Measurements from ENCODE around the gene ZBTB7A.
A peak's percentile ranks its signal among the peaks of the same experiment; 100 is the strongest.
"Not testable (repeated sequence)": the region's sequence is repeated elsewhere in the genome, so short reads cannot be mapped to it uniquely, and the experiment has no call there.

The ZBTB7A gene

DNA sequence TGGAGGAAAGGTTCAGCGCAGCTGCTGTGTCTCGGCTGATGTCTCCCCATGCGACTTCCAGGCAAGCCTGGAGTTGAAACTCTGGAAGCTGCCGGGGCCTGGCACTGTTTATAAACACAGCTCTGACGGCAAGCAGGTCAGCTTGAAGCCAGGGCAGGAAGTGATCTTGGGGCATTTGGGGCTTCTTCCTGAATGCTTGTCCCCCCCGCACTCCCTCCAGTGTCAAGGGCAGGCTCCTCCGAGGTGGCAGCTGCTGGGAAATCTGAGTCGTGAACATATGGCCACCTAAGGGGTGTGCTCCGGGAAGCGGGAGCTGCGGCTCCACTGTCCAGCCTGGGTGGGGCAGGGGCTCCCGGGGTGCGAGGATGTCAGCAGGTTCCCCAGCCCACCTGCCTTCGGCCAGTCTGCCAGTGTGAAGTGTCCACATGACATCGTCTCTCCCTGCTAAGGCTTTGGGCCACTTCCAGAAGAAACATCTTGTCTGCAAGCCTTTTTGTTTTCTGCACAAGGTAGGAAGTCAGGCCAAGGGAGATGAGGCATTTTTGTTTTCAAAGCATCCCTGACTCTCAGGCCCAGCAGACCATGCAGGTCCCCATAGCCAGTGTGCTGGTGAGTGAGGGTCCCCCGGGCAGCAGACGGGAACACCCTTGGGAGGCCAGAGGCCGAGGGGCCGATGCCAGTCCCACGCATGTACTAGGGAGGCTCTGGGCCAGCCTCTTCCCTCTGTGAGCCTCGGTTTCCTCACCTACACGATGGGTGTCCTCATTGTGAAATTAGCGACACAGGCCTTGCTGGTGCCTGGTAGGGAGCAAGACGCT lies 56.5 kb downstream of the ZBTB7A start:
- Histone ChIP-seq H3K27me3 (ENCODE audit: control insufficient read depth in 5 of 5, insufficient read depth in 4 of 5, low read length in 5 of 5) (no peaks in the 10 kb centered on the region), H3K9me3 (ENCODE audit: control insufficient read depth in 5 of 5, low read length in 5 of 5) (no peaks in the 10 kb centered on the region), H3K9ac (ENCODE audit: low read length in 5 of 5) (peak overlapping the region in 3 of 5 donors; percentile 16 to 86 (median 29)), H3K36me3 (ENCODE audit: control insufficient read depth in 5 of 5, insufficient read depth in 5 of 5, low read length in 5 of 5) (peaks cover 0 to 33% (median 26%) of the 10 kb centered on the region in 5 donors), H3K4me3 (ENCODE audit: low read depth in 1 of 5, low read length in 5 of 5) (no peak overlapping the region), H3K27ac (ENCODE audit: low read depth, low read length) (no peak overlapping the region), H3K4me1 (ENCODE audit: control insufficient read depth in 5 of 5, insufficient read depth in 5 of 5, low read length in 5 of 5) (peaks cover 6 to 63% (median 54%) of the 10 kb centered on the region in 5 donors)

DNA sequence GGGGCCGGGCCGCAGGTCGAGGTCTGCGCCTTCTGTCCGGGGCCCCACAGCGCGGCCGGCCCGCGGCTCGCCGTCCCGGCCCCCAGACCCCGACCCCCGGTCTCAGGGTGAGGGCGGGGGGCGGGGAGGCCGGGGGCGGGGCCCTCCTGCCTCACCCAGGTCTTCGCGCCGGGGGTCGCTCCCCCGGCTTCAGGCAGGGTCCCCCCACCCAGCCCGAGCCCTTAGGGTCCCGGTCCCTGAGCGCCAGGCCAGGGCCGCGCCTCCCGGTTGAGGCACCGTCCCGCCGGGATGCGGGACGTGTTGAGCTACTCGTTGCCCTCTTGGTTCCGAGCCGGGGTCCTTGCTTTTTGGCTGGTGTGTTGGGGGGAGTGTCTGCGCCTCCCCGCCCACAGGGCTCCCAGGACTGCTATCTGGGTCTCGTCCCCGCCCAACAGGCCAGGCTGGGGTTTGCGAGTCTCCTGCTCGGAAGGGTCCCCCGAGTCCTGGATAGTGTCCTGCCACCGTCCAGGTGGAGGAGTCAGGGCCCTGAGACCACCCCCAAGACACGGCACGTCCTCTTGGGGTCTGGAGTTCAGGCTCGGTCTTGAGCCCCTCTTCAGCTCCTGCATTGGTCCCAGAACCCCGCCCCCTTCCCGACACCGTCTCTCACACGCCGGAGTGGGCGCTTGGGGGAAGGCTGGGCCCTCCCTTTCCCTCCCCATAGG lies 58.7 kb downstream of the ZBTB7A start:
- H3K27ac ChIP-seq (ENCODE audit: low read depth, low read length), result peak overlapping the region; percentile 37

DNA sequence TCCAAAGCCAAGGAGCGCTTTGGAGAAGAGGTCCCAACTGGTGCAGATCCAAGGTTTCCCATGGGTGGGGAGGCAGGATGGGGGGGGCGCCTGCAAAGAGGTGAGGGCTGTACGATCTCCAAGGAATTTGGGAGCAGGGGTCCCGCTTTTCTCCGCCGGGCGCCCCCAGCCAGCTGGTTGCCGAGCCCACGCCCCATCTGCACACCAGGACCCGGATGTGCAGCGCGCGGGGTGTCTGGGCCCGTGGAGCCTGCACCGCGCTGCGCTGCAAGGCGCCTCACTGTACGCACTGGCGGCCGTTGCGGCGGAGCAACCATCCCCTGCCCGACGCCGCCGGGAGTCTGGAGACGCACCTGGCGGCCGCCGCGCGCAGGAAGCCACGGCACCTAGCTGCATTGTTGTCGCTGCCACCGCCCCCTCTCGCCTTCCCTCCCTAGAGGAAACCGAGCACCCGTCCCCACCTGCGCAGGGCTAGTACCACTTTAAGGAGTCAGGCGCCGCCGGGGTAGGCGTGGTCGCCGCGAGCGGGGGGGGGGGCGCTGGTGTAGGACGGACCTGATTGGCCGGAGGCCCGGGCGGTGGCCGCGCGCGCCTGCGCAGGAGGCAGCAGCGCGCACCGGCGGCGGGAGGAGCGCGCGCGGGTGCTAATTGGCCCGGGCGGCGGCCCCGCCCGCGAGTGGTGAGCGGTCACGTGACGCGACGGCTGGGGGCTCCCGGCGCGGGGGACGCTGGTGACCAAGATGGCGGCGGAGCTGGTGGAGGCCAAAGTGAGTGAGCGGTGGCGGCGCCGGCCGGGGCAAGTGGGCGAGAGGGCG lies 59.5 kb downstream of the ZBTB7A start, which contains the start of gene PIAS4:
Gene PIAS4, plus strand, starts transcription at position 716 of the 815 bp plus-strand sequence. Its CDS starts 25 bp downstream, at position 741.
- no peaks in the 10 kb centered on the region for H3K27me3 ChIP-seq (ENCODE audit: control insufficient read depth in 5 of 5, insufficient read depth in 4 of 5, low read length in 5 of 5)
- peak within 1 kb of the TSS; percentile 68 to 86 (median 77) for H3K9ac ChIP-seq (ENCODE audit: low read length in 5 of 5)
- H3K4me1 ChIP-seq (ENCODE audit: control insufficient read depth in 5 of 5, insufficient read depth in 5 of 5, low read length in 5 of 5), result peaks cover 6 to 48% (median 43%) of the 10 kb centered on the region in 5 donors
- no peaks in the 10 kb centered on the region for H3K9me3 ChIP-seq (ENCODE audit: control insufficient read depth in 5 of 5, low read length in 5 of 5)
- peak within 1 kb of the TSS; percentile 46 for H3K27ac ChIP-seq (ENCODE audit: low read depth, low read length)
- peaks cover 0 to 11% (median 6%) of the 10 kb centered on the region in 5 donors for H3K36me3 ChIP-seq (ENCODE audit: control insufficient read depth in 5 of 5, insufficient read depth in 5 of 5, low read length in 5 of 5)
- H3K4me3 ChIP-seq (ENCODE audit: low read depth in 1 of 5, low read length in 5 of 5), result peak within 1 kb of the TSS; percentile 74 to 89 (median 88)

More for the DNA sequence above, 58.7 kb downstream of the ZBTB7A start:
- H3K9ac ChIP-seq (ENCODE audit: low read length in 5 of 5), result peak overlapping the region; percentile 68 to 86 (median 77)
- peak overlapping the region; percentile 67 to 89 (median 81) for H3K4me3 ChIP-seq (ENCODE audit: low read depth in 1 of 5, low read length in 5 of 5)
- peaks cover 0 to 15% (median 11%) of the 10 kb centered on the region in 5 donors for H3K36me3 ChIP-seq (ENCODE audit: control insufficient read depth in 5 of 5, insufficient read depth in 5 of 5, low read length in 5 of 5)
- no peaks in the 10 kb centered on the region for H3K27me3 ChIP-seq (ENCODE audit: control insufficient read depth in 5 of 5, insufficient read depth in 4 of 5, low read length in 5 of 5)
- no peaks in the 10 kb centered on the region for H3K9me3 ChIP-seq (ENCODE audit: control insufficient read depth in 5 of 5, low read length in 5 of 5)
- H3K4me1 ChIP-seq (ENCODE audit: control insufficient read depth in 5 of 5, insufficient read depth in 5 of 5, low read length in 5 of 5), result peaks cover 6 to 48% (median 43%) of the 10 kb centered on the region in 5 donors

DNA sequence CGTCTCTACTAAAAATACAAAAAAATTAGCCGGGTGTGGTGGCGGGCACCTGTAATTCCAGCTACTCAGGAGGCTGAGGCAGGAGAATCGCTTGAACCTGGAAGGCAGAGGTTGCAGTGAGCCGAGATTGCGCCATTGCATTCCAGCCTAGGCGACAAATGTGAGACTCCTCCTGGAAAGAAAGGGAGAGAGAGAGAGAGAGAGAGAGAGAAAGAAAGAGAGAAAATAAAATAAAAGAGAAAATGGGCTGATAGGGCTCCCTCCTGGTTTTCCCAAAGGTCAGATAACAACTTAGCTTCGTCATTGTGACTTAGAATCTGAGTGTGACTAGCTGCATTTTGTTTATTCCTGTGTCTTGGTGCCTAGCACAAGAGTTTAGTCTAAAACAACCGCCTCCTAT lies 61.3 kb downstream of the ZBTB7A start:
- H3K4me1 ChIP-seq (ENCODE audit: control insufficient read depth in 5 of 5, insufficient read depth in 5 of 5, low read length in 5 of 5), result peaks cover 3 to 37% (median 34%) of the 10 kb centered on the region in 5 donors
- not testable (repeated sequence) for H3K4me3 ChIP-seq (ENCODE audit: low read depth in 1 of 5, low read length in 5 of 5); H3K36me3 ChIP-seq (ENCODE audit: control insufficient read depth in 5 of 5, insufficient read depth in 5 of 5, low read length in 5 of 5); H3K9me3 ChIP-seq (ENCODE audit: control insufficient read depth in 5 of 5, low read length in 5 of 5); H3K9ac ChIP-seq (ENCODE audit: low read length in 5 of 5); H3K27me3 ChIP-seq (ENCODE audit: control insufficient read depth in 5 of 5, insufficient read depth in 4 of 5, low read length in 5 of 5); H3K27ac ChIP-seq (ENCODE audit: low read depth, low read length)

DNA sequence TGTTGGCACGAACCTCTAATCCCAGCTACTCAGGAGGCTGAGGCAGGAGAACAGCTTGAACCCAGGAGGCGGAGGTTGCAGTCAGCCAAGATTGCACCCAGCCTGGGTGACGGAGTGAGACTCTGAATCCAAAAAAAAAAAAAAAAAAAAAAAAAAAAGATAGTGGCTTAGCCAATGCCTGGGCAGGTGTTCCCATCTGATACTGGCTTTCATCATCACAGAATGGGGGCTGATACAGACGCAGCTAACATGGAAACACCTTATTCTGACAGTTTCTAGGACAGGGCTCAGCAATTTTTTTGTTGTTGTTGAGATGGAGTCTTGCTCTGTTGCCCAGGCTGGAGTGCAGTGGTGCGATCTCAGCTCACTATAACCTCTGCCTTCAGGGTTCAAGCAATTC lies 65.9 kb downstream of the ZBTB7A start:
- H3K4me3 ChIP-seq (ENCODE audit: low read depth in 1 of 5, low read length in 5 of 5); H3K27me3 ChIP-seq (ENCODE audit: control insufficient read depth in 5 of 5, insufficient read depth in 4 of 5, low read length in 5 of 5); H3K9me3 ChIP-seq (ENCODE audit: control insufficient read depth in 5 of 5, low read length in 5 of 5); H3K4me1 ChIP-seq (ENCODE audit: control insufficient read depth in 5 of 5, insufficient read depth in 5 of 5, low read length in 5 of 5); H3K27ac ChIP-seq (ENCODE audit: low read depth, low read length); H3K36me3 ChIP-seq (ENCODE audit: control insufficient read depth in 5 of 5, insufficient read depth in 5 of 5, low read length in 5 of 5); H3K9ac ChIP-seq (ENCODE audit: low read length in 5 of 5): not testable (repeated sequence)

DNA sequence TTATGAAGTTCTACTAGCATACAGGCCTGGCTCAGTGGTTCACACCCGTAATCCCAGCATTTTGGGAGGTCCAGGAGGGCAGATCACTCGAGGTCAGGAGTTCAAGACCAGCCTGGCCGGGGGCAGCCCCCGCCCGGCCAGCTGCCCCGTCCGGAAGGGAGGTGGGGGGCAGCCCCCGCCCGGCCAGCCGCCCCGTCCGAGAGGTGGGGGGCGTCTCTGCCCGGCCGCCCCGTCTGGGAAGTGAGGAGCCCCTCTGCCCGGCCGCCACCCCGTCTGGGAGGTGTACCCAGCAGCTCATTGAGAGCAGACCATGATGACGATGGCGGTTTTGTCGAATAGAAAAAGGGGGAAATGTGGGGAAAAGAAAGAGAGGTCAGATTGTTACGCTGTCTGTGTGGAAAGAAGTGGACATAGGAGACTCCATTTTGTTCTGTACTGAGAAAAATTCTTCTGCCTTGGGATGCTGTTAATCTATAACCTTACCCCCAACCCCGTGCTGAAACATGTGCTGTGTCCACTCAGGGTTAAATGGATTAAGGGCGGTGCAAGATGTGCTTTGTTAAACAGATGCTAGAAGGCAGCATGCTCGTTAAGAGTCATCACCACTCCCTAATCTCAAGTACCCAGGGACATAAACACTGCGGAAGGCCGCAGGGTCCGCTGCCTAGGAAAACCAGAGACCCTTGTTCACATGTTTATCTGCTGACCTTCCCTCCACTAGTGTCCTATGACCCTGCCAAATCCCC lies 67.9 kb downstream of the ZBTB7A start:
- H3K27me3 ChIP-seq (ENCODE audit: control insufficient read depth in 5 of 5, insufficient read depth in 4 of 5, low read length in 5 of 5); H3K9me3 ChIP-seq (ENCODE audit: control insufficient read depth in 5 of 5, low read length in 5 of 5); H3K4me1 ChIP-seq (ENCODE audit: control insufficient read depth in 5 of 5, insufficient read depth in 5 of 5, low read length in 5 of 5); H3K4me3 ChIP-seq (ENCODE audit: low read depth in 1 of 5, low read length in 5 of 5); H3K36me3 ChIP-seq (ENCODE audit: control insufficient read depth in 5 of 5, insufficient read depth in 5 of 5, low read length in 5 of 5); H3K9ac ChIP-seq (ENCODE audit: low read length in 5 of 5); H3K27ac ChIP-seq (ENCODE audit: low read depth, low read length): not testable (repeated sequence)

DNA sequence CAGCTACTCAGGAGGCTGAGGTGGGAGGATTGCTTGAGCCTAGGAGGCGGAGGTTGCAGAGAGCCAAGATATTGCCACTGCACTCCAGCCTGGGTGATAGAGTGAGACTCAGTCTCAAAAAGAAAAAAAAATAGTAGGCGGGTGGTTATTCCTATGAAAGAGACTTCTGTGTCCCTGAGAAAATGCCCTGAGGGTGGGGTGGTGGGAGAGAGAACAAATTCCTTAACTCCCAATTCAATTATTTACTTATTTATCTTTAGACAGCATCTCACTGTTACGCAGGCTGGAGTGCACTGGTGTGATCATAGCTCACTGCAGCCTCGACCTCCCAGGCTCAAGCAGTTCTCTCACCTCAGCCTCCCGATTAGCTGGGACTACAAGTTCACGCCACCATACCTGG lies 71.1 kb downstream of the ZBTB7A start:
- Histone ChIP-seq H3K9me3 (ENCODE audit: control insufficient read depth in 5 of 5, low read length in 5 of 5) (no peaks in the 10 kb centered on the region), H3K9ac (ENCODE audit: low read length in 5 of 5) (no peak overlapping the region), H3K27me3 (ENCODE audit: control insufficient read depth in 5 of 5, insufficient read depth in 4 of 5, low read length in 5 of 5) (no peaks in the 10 kb centered on the region), H3K4me3 (ENCODE audit: low read depth in 1 of 5, low read length in 5 of 5) (no peak overlapping the region), H3K36me3 (ENCODE audit: control insufficient read depth in 5 of 5, insufficient read depth in 5 of 5, low read length in 5 of 5) (no peaks in the 10 kb centered on the region), H3K4me1 (ENCODE audit: control insufficient read depth in 5 of 5, insufficient read depth in 5 of 5, low read length in 5 of 5) (peaks cover 0 to 2% (median 0%) of the 10 kb centered on the region in 5 donors), H3K27ac (ENCODE audit: low read depth, low read length) (no peak overlapping the region)
